ENCODE results near the gene MVB12B.

The MVB12B gene

DNA sequence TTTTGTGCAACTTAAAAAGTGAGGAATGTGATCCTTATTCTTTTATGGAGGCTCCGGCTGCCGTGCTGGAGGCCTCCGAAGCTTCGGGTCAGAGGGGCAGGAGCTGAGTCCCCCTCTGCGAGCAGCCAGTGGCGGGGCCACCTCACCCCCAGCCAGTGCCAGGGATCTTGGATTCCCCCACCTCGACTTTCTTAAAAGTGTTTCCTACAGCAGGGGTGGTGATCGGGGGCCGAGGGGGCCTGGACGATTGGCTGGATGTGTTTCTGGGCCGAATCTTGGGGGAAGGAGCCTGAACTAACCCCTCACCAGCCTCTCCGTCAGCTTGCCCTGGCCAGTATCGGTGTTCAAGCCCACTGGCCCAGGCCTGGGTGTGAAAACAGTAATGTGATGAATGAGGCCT lies 194.9 kb downstream of the MVB12B start:
- DNase-seq (ENCODE audit: low read depth), result no peak
- TF ChIP-seq, protein P1, sequence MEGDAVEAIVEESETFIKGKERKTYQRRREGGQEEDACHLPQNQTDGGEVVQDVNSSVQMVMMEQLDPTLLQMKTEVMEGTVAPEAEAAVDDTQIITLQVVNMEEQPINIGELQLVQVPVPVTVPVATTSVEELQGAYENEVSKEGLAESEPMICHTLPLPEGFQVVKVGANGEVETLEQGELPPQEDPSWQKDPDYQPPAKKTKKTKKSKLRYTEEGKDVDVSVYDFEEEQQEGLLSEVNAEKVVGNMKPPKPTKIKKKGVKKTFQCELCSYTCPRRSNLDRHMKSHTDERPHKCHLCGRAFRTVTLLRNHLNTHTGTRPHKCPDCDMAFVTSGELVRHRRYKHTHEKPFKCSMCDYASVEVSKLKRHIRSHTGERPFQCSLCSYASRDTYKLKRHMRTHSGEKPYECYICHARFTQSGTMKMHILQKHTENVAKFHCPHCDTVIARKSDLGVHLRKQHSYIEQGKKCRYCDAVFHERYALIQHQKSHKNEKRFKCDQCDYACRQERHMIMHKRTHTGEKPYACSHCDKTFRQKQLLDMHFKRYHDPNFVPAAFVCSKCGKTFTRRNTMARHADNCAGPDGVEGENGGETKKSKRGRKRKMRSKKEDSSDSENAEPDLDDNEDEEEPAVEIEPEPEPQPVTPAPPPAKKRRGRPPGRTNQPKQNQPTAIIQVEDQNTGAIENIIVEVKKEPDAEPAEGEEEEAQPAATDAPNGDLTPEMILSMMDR (IDR thresholded peaks at IDR 0.05; ENCODE audit: control insufficient read depth, insufficient read depth, low read depth, low read length, missing control alignments), result no peak
- no peak overlapping the region for H3K4me3 ChIP-seq (ENCODE audit: control insufficient read depth, low read depth, low read length)

DNA sequence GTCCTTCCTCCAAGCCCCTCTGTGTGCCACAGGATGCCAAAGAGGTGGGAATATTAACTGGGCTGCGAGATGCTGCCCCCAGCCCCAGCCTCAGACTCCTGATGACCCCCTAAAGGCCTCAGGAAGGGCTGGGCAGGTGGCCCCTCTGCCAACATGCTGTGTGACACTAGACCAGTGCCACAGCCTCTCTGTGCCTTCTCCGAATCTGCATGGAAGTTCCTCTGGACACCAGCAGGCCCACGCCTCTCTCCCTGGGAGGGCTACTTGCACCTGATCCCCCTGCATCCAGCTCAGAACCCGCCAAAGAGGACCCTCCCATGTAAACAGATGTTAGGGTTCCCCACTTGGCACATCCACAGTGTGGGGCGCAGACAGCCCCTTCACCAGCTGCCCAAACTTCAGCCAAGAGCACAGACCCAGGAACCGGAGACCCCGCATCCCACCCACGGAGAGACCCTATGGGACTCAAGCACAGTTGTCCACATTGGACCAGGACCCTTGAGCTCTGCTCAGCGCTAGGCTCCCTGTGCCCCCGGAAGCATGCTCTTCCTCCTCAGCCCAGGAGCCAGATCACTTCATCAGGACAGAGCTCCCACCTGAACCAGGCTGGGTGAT lies 195.5 kb downstream of the MVB12B start:
- H3K4me3 ChIP-seq (ENCODE audit: control insufficient read depth, low read depth, low read length), result no peak overlapping the region
- DNase-seq (ENCODE audit: low read depth), result no peak
- TF ChIP-seq, protein P1 (IDR thresholded peaks at IDR 0.05; ENCODE audit: control insufficient read depth, insufficient read depth, low read depth, low read length, missing control alignments), result no peak

DNA sequence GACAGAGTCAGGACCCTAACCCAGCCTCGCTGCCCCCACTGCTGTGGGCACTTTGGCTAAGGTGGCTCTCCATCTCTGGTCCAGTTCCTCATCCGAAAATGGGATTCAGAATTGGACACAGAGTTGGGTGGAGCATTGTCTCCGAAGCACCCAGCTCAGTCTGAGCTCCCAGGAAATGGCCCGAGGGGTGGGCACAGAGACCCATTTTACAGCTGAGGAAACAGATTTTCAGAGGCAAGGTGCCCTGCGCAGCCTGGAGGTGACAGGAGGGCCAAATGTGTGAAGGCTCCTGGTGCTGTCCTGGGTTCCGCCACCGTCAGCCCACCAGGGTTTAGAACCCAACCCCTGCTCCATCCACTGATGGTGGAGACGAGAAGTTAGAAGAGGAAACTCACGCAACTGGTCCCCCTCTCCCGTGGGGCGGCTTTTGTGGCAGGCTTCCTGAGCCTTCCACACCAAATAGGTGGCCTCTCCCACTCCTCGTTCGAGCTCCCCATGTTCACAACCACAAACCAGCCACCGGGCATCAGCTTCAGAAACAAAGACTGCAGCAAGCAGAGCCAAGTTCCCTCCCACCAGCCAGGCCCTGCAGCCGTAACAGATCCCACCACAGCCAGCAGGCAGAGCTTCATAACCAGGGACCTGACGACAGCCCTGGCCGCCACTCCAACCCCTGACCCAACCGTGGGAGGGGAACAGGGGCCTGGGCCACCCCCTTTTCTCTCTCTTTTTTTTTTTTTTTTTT lies 196.2 kb downstream of the MVB12B start:
- TF ChIP-seq, protein P1 (IDR thresholded peaks at IDR 0.05; ENCODE audit: control insufficient read depth, insufficient read depth, low read depth, low read length, missing control alignments), result no peak
- H3K4me3 ChIP-seq (ENCODE audit: control insufficient read depth, low read depth, low read length), result no peak overlapping the region
- DNase-seq (ENCODE audit: low read depth), result no peak

DNA sequence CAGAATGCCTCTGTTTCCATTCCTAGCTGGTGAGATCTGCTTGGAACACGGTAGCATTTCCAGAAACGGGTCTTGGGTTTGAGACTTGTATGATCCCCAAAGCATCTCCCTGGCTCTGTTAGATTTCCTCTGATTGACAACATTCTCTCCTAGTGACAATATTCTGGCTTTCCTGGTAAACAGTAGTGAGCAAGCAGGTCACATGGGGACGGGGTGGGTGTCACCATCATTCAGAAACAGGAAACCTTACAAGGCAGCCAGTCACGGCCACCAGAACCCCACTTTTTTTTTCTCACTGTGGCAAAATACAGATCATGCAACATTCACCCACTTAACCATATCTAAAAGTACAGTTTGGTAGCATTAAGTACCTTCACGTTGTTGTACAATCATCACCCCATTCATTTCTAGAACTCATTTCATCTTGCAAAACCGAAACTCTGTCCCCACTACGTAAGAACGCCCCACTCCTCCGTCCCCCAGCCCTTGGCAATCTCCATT lies 197.0 kb downstream of the MVB12B start:
- H3K4me3 ChIP-seq (ENCODE audit: control insufficient read depth, low read depth, low read length), result no peak overlapping the region
- no peak for DNase-seq (ENCODE audit: low read depth)
- TF ChIP-seq, protein P1 (IDR thresholded peaks at IDR 0.05; ENCODE audit: control insufficient read depth, insufficient read depth, low read depth, low read length, missing control alignments), result no peak

DNA sequence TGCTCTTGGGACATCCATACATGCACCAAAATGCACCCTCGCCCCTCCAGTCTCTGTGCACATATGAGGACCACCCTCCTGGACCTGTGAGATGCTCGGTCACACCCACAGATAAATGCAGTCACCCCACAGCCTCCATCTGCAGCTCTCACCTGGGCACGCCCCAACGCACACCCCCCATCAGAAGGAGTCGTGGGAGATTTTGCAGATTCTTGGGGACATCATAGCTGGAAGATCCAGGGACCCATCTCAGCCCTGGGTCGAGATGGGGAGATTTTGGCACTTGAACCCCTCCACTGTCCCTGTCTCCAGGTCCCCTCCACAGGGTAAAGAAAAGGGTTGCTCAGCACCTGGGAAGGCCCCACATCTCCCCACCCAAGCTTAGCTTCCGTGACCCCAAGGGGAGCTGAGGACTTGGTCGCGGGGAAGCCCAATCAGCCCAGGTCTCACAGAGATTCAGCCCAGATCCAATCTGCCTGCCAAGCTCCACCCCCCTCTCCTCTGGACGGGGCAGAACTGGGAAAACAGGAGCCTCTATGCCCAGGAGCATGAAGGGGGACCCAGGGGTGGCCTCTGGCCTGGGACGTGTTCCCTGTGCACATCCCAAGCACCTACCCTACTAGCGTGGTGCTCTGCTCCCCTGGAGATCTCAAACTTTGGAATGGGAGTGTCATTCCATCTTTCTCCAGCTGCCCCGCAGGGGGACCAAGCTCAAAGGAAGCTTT lies 197.9 kb downstream of the MVB12B start:
- TF ChIP-seq, protein P1 (IDR thresholded peaks at IDR 0.05; ENCODE audit: control insufficient read depth, insufficient read depth, low read depth, low read length, missing control alignments), result no peak
- DNase-seq (ENCODE audit: low read depth), result no peak
- no peak overlapping the region for H3K4me3 ChIP-seq (ENCODE audit: control insufficient read depth, low read depth, low read length)

DNA sequence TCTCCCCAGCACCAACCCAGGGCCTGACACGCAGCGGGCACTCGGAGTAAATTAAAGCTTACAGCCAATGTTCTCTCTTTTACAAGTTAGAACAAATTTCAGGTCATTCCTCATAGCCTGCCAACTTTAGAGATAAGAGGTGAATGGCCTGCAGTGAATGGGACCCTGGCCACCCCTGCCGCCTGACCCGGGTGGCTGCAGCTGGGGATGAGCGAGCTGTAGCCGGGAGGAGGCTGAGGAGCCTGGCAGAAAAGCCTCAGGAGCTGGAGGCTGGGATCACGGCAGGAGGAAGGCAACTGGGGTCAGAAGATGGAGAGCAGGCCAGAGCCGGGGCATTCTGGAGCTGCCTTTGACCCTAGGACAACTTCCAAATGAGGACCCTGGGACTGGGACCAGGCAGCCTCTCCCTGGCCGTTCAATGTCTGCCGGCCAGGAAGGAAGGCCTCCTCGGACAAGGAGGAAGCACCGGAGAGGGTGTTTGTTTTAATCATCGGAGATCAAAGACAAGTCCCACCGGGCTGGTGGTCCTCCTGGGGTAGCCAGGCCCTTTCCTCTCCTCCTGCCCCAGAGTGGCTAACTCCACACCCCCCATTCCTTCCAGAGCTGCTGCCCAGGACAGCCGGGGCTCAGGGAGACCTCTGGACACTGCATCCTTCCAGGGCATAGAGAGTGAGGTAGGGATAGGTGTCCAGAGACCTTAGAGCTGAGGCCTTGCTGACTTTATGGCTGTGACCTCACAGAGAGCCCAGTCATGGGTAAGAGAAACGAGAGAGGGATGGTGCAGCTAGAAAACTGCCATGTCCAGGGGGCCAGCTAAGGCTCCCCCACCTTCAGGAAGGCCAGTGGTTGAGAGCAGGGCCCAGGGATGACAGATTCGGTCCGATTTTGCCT lies 199.8 kb downstream of the MVB12B start:
- DNase-seq (ENCODE audit: low read depth), result no peak
- no peak overlapping the region for H3K4me3 ChIP-seq (ENCODE audit: control insufficient read depth, low read depth, low read length)
- TF ChIP-seq, protein P1 (IDR thresholded peaks at IDR 0.05; ENCODE audit: control insufficient read depth, insufficient read depth, low read depth, low read length, missing control alignments), result no peak

Data from AG09309 (cell line).